Omental fat pad (tissue), 4 donors: ENCODE results near the gene PLPP1. TPM values are rescaled to one million over a fixed set of nuclear protein-coding genes. Genes with fewer than 3 reads are reported as not detected.

Source experiments
- ATAC-seq: fragments of 150-250 bp; one replicate; pipeline ENCODE4 v1.9.1; 2016; ENCODE audit warnings: mild to moderate bottlenecking, moderate library complexity; ENCODE audit not compliant: low FRiP score
- DNase-seq: peaks from one replicate; pipeline ENCODE4 v3.0.0-alpha.2; 2019; ENCODE audit warnings: low spot score
- CTCF ChIP-seq, 3 donors: fragments of 450-650 bp; IDR thresholded peaks; one replicate each; pipeline ENCODE4 v1.5.1; 2016 to 2017; ENCODE audit warnings: antibody characterized with exemption in 3 of 3, mild to moderate bottlenecking in 3 of 3, moderate library complexity in 2 of 3
- total RNA-seq, 4 donors: library from RNA; depleted of rRNA; stranded (reverse); fragments of >200 nt; gene quantifications; one replicate each; pipeline ENCODE4 v1.1.0, GENCODE V29; 2016

Gene PLPP1
- total RNA-seq, 4 donors from 2014 or later: 248 to 593 (median 409) TPM

- TF ChIP-seq CTCF (IDR thresholded peaks at IDR 0.05): no peak
- ATAC-seq (no peak), DNase-seq (no peak)
Measured at GRCh38 chr5:55472642-55473041, 62.1 kb downstream of the PLPP1 start.

GRCh38 chr5:55471468-55471867, 63.3 kb downstream of the PLPP1 start:
- no peak for ATAC-seq
- TF ChIP-seq CTCF (IDR thresholded peaks at IDR 0.05): no peak
- DNase-seq: no peak

- DNase-seq (no peak), ATAC-seq (no peak)
- no peak for TF ChIP-seq CTCF (IDR thresholded peaks at IDR 0.05)
Measured at GRCh38 chr5:55470282-55470681, 64.5 kb downstream of the PLPP1 start.

GRCh38 chr5:55469839-55470238, 64.9 kb downstream of the PLPP1 start:
- DNase-seq: no peak
- ATAC-seq: no peak
- no peak for TF ChIP-seq CTCF (IDR thresholded peaks at IDR 0.05)

GRCh38 chr5:55467862-55468551, 66.8 kb downstream of the PLPP1 start:
- ATAC-seq (no peak), DNase-seq (no peak)
- TF ChIP-seq CTCF (IDR thresholded peaks at IDR 0.05): no peak

GRCh38 chr5:55463613-55464012, 71.2 kb downstream of the PLPP1 start:
- TF ChIP-seq CTCF (IDR thresholded peaks at IDR 0.05): no peak
- no peak for ATAC-seq
- no peak for DNase-seq

- TF ChIP-seq CTCF (IDR thresholded peaks at IDR 0.05): no peak
- DNase-seq: no peak
- no peak for ATAC-seq
Measured at GRCh38 chr5:55459572-55459971, 75.2 kb downstream of the PLPP1 start.
